NCI-H2029 treated with DMSO at 0.1 percent for 48 hours (cell line): ENCODE measurements around the gene DLST.

Source experiments
- DNase-seq: peaks from one replicate; lab custom pipeline; 2025; lab: John Stamatoyannopoulos, UW

The DLST gene

DNA sequence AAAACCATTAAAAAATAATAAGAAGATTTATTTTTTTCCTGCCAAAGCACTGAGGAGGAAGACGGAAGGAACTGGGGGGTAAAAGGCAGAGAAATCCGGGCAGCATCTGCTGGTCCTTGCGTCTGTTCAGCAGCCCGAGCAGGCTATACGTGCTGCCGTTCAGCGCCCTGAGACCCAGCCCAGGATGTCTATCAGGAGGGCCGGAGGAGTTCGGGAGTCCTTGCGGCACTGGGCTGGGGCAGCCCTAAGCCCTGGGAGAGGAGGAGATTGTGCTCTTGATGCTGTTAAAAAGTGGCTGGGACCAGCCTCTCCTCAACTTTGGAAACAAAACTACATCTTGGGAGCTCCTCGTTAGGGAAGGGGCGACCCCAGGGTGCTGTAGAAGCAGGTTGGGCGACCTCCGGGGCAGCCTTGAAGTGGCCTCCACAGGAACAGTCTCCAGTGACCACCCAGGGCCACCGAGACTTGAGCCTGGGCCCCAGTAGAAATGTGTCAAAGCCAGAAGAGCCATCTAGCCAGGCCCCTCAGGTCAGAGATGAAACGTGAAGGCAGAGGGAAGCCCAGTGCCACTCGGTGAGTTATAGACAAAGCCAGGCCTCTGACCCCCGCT, 59.3 kb downstream of the DLST start:
- no peak for DNase-seq

DNA sequence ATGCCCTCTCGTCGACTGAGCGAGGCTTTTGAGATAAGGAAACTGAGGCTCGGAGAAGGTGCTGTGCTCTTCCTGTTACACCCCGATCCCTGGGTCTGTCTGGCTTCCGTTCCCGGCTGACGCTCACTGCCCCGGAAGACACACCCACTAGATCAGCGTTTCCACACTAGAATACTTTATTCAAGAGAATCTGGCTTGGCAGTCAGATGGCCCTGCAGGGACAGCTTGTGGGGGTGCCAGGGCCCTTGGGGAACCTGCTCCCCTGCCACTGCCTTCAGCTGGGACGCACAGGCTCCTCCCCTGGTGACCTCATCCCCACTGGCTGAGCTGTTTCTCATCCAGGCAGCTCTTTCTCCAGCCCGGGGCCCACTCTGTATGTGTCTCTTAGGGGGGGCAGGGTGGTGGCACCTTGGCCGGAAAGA, 60.0 kb downstream of the DLST start:
- no peak for DNase-seq

DNA sequence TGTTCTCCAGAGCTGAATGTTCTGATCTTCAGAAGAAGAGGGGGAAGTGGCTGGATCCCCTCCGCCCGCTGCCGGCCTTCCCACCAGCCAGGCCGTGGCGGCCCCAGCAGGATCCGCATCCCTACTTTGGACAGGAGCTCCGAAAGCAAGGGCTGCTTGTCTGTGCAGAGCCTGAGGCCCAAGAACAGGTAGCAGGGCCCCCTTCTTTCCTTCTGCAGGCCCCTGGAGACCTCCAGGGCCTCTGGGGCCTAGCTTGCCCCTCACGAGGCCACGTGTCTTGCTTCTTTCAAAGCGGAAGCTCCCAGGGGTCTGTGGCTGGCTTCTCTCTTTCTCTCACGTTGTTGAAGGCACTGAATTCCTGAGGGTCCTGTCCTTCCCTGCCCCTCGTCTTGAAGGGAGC, 60.5 kb downstream of the DLST start:
- DNase-seq = no peak

GRCh38 chr14:74942608-74943007, 60.9 kb downstream of the DLST start:
- no peak for DNase-seq

DNA sequence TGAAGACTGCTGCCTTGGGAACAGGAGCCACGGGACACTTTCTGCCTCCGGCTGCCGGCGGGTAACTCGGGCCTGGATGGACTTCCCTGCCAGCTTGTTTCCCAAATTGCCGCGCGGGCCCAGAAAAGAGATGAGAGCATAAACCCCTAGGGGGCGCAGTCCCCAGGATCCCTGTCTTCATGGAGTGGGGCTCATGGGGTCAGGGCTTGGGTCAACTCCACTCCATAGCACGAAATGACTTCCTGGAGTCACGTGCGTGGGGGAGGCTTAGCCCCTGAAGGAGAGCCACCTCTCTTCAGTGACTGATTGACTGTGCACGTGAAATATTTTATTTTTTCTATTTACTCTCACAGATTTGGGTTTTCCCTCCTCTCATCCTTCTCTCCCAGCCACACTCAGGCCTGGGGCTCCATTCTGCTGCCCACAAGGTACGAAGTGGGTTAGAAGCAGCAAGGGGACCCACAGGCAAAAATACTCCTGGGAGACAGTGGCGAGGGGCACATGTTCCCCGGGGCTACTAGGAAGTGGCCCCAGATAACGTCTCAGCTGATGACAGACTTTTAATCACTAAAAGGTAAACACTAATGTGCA, 63.6 kb downstream of the DLST start:
- DNase-seq = no peak

- DNase-seq = no peak
These were observed 64.3 kb downstream of the DLST start for GRCh38 chr14:74945852-74946658.

- no peak for DNase-seq
These were observed 65.1 kb downstream of the DLST start for GRCh38 chr14:74946659-74947281.

DNA sequence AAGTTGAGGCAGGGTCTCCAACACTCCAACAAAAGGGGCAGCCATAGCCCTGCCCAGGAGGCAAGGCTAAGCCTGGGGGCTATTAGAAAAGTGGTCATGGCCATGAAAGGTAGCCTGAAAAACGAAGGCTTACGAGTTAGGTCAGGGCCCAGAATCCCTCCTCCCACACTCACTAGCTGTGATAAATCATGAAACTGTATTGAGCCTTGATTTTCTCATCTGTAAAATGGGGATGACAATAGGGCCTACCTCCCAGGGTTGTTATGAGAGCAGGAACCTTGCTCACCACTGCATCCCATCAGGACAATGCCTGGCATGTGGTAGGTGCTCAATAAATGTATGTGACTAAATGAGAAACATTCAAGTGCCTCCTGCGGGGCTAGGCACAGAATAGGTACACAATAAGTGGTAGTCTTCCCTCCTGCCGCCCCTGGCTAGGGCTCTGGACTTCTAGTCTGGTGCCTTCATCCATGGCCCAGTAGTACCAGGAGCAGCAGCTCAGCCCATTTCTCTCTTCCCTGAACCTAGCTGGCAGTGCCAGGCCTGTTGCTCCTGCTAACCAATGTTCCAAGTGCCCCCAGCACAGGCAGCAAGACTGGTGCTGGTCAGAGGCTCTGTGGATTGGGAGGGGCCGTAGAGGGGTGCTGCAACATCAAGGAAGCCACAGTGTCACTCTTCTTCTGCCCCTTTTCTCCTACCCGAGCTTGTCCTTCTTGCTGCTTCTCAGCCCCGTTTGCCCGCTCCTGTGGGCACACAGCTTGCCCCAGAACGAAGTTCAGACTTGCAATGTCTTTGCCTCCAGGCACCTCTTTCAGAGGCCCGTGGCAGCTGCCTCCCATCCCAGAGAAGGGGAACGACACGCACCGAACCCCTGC, 65.9 kb downstream of the DLST start:
- DNase-seq = no peak

- no peak for DNase-seq
These were observed 66.8 kb downstream of the DLST start for GRCh38 chr14:74948228-74949175.

GRCh38 chr14:74949191-74949601, 67.5 kb downstream of the DLST start:
- no peak for DNase-seq

DNA sequence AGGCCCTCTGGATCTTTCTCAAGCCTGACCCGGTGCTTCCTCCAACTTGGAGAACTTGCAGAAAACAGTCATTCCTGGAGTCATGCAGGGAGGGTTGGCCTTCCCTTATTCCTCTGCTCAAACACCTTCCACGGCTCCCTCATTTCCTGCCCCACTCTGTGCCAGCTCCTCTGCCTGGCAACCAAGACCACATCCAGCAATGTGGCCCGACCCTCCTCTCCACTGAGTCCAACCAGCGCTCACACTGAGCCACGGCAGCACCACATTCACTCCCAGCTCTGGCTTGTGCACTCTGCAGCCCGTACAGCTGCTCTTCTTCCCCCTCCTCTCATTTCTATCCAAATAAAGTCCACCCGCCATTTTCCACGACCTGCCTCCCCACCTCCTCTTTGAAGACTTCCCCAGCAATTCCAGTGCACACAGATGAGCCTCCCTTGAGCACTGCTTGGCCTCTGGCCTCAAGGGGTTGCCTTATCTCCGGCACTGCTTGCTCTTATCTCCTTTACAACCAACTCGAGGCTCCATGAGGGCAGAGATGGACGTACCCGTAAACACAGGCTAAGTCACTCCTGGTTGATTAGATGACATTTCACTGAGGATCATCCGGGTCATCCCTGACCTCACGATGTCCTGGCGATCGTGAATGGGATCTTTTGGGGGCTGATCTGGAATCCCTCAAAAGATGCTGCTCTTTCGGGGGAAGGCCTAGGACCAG, 68.3 kb downstream of the DLST start:
- no peak for DNase-seq

DNA sequence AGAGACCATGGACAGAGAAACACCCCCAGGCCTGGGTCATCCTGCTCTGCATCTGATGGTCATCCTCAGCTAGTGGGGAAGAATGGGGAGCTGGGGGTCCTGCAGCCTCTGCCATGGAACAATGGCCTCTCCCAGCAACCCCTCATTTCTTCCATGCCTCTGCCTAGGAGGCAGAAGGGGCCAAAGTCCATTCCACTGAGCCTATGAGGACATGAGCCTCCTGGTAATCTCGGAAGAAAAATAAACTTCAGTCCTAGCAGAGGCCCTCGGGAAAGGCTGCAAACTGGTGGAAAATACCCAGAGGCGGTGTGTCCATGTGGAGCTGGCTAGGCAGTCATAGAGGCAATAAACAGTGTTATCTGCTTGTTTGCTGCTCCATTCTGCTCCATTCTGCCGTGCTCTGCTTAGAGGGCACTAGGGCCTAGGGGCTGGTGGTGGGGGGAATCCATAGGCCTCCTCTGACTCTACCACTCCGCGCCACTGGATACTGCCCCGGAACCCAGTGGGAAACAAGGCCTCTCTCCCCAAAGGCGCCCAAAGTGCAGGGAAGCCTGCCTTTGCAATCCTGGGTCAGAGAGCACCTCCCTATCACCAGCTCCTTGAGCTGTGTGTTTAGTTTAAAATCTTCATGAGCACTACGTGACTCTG, 69.2 kb downstream of the DLST start:
- no peak for DNase-seq

- no peak for DNase-seq
These were observed 69.9 kb downstream of the DLST start for GRCh38 chr14:74951443-74952179.

DNA sequence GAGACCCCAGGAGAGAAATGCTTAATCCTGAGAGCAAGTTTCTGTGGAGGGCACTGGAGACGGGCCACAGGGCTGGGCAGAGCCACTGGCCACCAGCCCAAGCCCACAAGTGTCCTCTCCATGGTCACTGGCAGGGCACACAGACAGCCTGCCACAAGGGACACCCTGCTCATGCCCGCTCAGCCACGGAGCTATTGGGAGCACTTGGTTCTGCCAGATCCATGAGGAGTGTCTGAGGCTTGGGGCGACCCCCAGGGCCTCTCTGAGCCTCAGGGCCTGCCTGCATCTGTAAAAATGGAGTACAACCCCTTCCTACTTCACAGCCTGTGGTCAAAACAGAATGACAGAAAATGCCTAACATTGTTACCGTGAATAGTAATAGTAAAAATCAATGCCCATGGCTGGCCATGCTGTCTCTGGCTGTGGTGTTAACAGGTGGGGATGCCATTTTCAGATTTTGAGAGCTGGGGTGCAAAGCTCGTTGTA, 70.5 kb downstream of the DLST start:
- DNase-seq = no peak

- DNase-seq = no peak
These were observed 71.2 kb downstream of the DLST start for GRCh38 chr14:74952697-74953484.
